Uterus (tissue), 2 donors: ENCODE data around the gene PALD1.

Experiments used
- POLR2A ChIP-seq, 2 donors: fragments of 450-650 bp; IDR thresholded peaks; one replicate each; pipeline ENCODE4 v1.6.1; 2016; ENCODE audit warnings: antibody characterized with exemption in 2 of 2, mild to moderate bottlenecking in 1 of 2, moderate library complexity in 1 of 2
- TF ChIP-seq, protein P1 (sequence below), 4 experiments: fragments of 200-600 bp in 2 of 4; fragments of 450-650 bp in 2 of 4; sonication (generic) in 2 of 4; IDR thresholded peaks; one replicate each; pipeline ENCODE4 v1.5.1; 2016 to 2019; ENCODE audit warnings: antibody characterized with exemption in 4 of 4, mild to moderate bottlenecking in 2 of 4, moderate library complexity in 1 of 4

DNA sequence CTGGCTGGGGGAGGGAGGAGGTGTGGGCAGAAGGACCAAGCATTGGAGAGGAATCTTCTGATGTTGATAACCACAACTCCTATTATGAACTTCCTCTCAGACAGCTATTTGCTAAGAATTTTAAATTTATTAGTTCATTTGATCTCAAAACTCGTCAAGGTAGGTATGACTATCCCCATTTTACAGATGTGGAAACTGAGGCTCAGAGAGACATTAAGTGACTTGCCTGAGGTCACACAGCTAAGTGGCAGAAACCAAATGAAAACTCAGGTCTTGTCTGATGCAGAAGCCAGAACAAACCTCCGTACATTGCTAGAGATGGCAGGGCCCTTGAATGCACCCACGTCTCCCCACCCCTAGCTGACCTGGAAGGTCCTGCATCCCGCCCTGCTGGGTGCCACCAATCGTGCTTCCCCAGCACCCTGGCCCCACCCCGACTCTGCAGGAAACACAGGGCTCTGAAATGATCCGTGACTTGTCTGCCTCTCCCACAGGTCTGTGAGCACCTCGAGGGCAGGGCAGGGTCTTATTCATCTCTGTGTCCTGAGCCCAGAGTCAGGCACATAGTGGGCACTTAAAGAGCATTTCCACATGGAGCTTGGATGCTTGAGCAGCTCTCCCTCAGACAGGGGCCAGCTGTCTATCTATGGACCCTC lies 5.6 kb upstream of the PALD1 start:
- TF ChIP-seq, protein P1, sequence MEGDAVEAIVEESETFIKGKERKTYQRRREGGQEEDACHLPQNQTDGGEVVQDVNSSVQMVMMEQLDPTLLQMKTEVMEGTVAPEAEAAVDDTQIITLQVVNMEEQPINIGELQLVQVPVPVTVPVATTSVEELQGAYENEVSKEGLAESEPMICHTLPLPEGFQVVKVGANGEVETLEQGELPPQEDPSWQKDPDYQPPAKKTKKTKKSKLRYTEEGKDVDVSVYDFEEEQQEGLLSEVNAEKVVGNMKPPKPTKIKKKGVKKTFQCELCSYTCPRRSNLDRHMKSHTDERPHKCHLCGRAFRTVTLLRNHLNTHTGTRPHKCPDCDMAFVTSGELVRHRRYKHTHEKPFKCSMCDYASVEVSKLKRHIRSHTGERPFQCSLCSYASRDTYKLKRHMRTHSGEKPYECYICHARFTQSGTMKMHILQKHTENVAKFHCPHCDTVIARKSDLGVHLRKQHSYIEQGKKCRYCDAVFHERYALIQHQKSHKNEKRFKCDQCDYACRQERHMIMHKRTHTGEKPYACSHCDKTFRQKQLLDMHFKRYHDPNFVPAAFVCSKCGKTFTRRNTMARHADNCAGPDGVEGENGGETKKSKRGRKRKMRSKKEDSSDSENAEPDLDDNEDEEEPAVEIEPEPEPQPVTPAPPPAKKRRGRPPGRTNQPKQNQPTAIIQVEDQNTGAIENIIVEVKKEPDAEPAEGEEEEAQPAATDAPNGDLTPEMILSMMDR (IDR thresholded peaks at IDR 0.05) = no peak
- no peak for TF ChIP-seq POLR2A (IDR thresholded peaks at IDR 0.05)
